ENCODE data around the gene GRIN3B.
"Not testable (repeated sequence)": the region's sequence is repeated elsewhere in the genome, so short reads cannot be mapped to it uniquely, and the experiment has no call there.

The GRIN3B gene

GRCh38 chr19:1015782-1016646, 15.8 kb downstream of the GRIN3B start:
- Histone ChIP-seq H3K4me1 (ENCODE audit: control insufficient read depth, insufficient read depth, low read length) (peaks cover 49% of the 10 kb centered on the region), H3K4me3 (ENCODE audit: low read length) (no peak overlapping the region), H3K27me3 (ENCODE audit: control insufficient read depth, insufficient read depth, low read length) (no peaks in the 10 kb centered on the region), H3K9ac (ENCODE audit: low read length) (peak overlapping the region; percentile 55), H3K36me3 (ENCODE audit: control insufficient read depth, insufficient read depth, low read length) (peaks cover 4% of the 10 kb centered on the region), H3K9me3 (ENCODE audit: control insufficient read depth, low read length) (no peaks in the 10 kb centered on the region)

GRCh38 chr19:1016647-1017114, 16.5 kb downstream of the GRIN3B start:
- peak overlapping the region; percentile 55 for H3K9ac ChIP-seq (ENCODE audit: low read length)
- peaks cover 4% of the 10 kb centered on the region for H3K36me3 ChIP-seq (ENCODE audit: control insufficient read depth, insufficient read depth, low read length)

GRCh38 chr19:1017115-1017905, 17.1 kb downstream of the GRIN3B start:
- peak overlapping the region; percentile 55 for H3K9ac ChIP-seq (ENCODE audit: low read length)
- H3K4me3 ChIP-seq (ENCODE audit: low read length), result peak overlapping the region; percentile 8

More at GRCh38 chr19:1016647-1017114, 16.5 kb downstream of the GRIN3B start:
- H3K27me3 ChIP-seq (ENCODE audit: control insufficient read depth, insufficient read depth, low read length), result no peaks in the 10 kb centered on the region
- H3K4me3 ChIP-seq (ENCODE audit: low read length), result peak overlapping the region; percentile 8
- H3K4me1 ChIP-seq (ENCODE audit: control insufficient read depth, insufficient read depth, low read length), result peaks cover 55% of the 10 kb centered on the region
- no peaks in the 10 kb centered on the region for H3K9me3 ChIP-seq (ENCODE audit: control insufficient read depth, low read length)

GRCh38 chr19:1017906-1018305, 17.7 kb downstream of the GRIN3B start:
- Histone ChIP-seq H3K4me1 (ENCODE audit: control insufficient read depth, insufficient read depth, low read length) (peaks cover 57% of the 10 kb centered on the region), H3K27me3 (ENCODE audit: control insufficient read depth, insufficient read depth, low read length) (no peaks in the 10 kb centered on the region), H3K36me3 (ENCODE audit: control insufficient read depth, insufficient read depth, low read length) (peaks cover 4% of the 10 kb centered on the region), H3K9me3 (ENCODE audit: control insufficient read depth, low read length) (no peaks in the 10 kb centered on the region), H3K4me3 (ENCODE audit: low read length) (no peak overlapping the region), H3K9ac (ENCODE audit: low read length) (peak overlapping the region; percentile 55)

More at GRCh38 chr19:1017115-1017905, 17.1 kb downstream of the GRIN3B start:
- peaks cover 57% of the 10 kb centered on the region for H3K4me1 ChIP-seq (ENCODE audit: control insufficient read depth, insufficient read depth, low read length)
- H3K9me3 ChIP-seq (ENCODE audit: control insufficient read depth, low read length), result no peaks in the 10 kb centered on the region
- no peaks in the 10 kb centered on the region for H3K27me3 ChIP-seq (ENCODE audit: control insufficient read depth, insufficient read depth, low read length)
- H3K36me3 ChIP-seq (ENCODE audit: control insufficient read depth, insufficient read depth, low read length), result peaks cover 4% of the 10 kb centered on the region

- peak overlapping the region; percentile 55 for H3K9ac ChIP-seq (ENCODE audit: low read length)
Observed at GRCh38 chr19:1018393-1018792, 18.2 kb downstream of the GRIN3B start.

GRCh38 chr19:1018932-1019615, 18.9 kb downstream of the GRIN3B start:
- H3K36me3 ChIP-seq (ENCODE audit: control insufficient read depth, insufficient read depth, low read length), result no peaks in the 10 kb centered on the region
- H3K27me3 ChIP-seq (ENCODE audit: control insufficient read depth, insufficient read depth, low read length), result no peaks in the 10 kb centered on the region
- no peaks in the 10 kb centered on the region for H3K9me3 ChIP-seq (ENCODE audit: control insufficient read depth, low read length)
- peaks cover 57% of the 10 kb centered on the region for H3K4me1 ChIP-seq (ENCODE audit: control insufficient read depth, insufficient read depth, low read length)
- peak overlapping the region; percentile 89 for H3K9ac ChIP-seq (ENCODE audit: low read length)
- H3K4me3 ChIP-seq (ENCODE audit: low read length), result peak overlapping the region; percentile 82

More at GRCh38 chr19:1018393-1018792, 18.2 kb downstream of the GRIN3B start:
- Histone ChIP-seq H3K36me3 (ENCODE audit: control insufficient read depth, insufficient read depth, low read length) (peaks cover 4% of the 10 kb centered on the region), H3K27me3 (ENCODE audit: control insufficient read depth, insufficient read depth, low read length) (no peaks in the 10 kb centered on the region), H3K4me3 (ENCODE audit: low read length) (no peak overlapping the region), H3K9me3 (ENCODE audit: control insufficient read depth, low read length) (no peaks in the 10 kb centered on the region), H3K4me1 (ENCODE audit: control insufficient read depth, insufficient read depth, low read length) (peaks cover 57% of the 10 kb centered on the region)

GRCh38 chr19:1019616-1019961, 19.4 kb downstream of the GRIN3B start:
- Histone ChIP-seq H3K4me1 (ENCODE audit: control insufficient read depth, insufficient read depth, low read length) (peaks cover 57% of the 10 kb centered on the region), H3K36me3 (ENCODE audit: control insufficient read depth, insufficient read depth, low read length) (no peaks in the 10 kb centered on the region), H3K9ac (ENCODE audit: low read length) (peak overlapping the region; percentile 89)

GRCh38 chr19:1019980-1020867, 20.0 kb downstream of the GRIN3B start:
- H3K9ac ChIP-seq (ENCODE audit: low read length), result peak overlapping the region; percentile 89
- H3K4me3 ChIP-seq (ENCODE audit: low read length), result peak overlapping the region; percentile 82
- no peaks in the 10 kb centered on the region for H3K9me3 ChIP-seq (ENCODE audit: control insufficient read depth, low read length)
- H3K4me1 ChIP-seq (ENCODE audit: control insufficient read depth, insufficient read depth, low read length), result peaks cover 57% of the 10 kb centered on the region
- no peaks in the 10 kb centered on the region for H3K36me3 ChIP-seq (ENCODE audit: control insufficient read depth, insufficient read depth, low read length)
- H3K27me3 ChIP-seq (ENCODE audit: control insufficient read depth, insufficient read depth, low read length), result no peaks in the 10 kb centered on the region

More at GRCh38 chr19:1019616-1019961, 19.4 kb downstream of the GRIN3B start:
- no peaks in the 10 kb centered on the region for H3K27me3 ChIP-seq (ENCODE audit: control insufficient read depth, insufficient read depth, low read length)
- peak overlapping the region; percentile 82 for H3K4me3 ChIP-seq (ENCODE audit: low read length)
- H3K9me3 ChIP-seq (ENCODE audit: control insufficient read depth, low read length), result no peaks in the 10 kb centered on the region

GRCh38 chr19:1020868-1021425, 20.7 kb downstream of the GRIN3B start, which contains the start of gene TMEM259:
Gene TMEM259 (minus strand): TSS chr19:1021123. CDS start chr19:1020996, 127 bp downstream.
- Histone ChIP-seq H3K27me3 (ENCODE audit: control insufficient read depth, insufficient read depth, low read length) (no peaks in the 10 kb centered on the region), H3K9me3 (ENCODE audit: control insufficient read depth, low read length) (no peaks in the 10 kb centered on the region), H3K36me3 (ENCODE audit: control insufficient read depth, insufficient read depth, low read length) (no peaks in the 10 kb centered on the region), H3K4me1 (ENCODE audit: control insufficient read depth, insufficient read depth, low read length) (peaks cover 52% of the 10 kb centered on the region), H3K4me3 (ENCODE audit: low read length) (peak within 1 kb of the TSS; percentile 82), H3K9ac (ENCODE audit: low read length) (peak within 1 kb of the TSS; percentile 89)

GRCh38 chr19:1023883-1024188, 23.6 kb downstream of the GRIN3B start:
- not testable (repeated sequence) for H3K9ac ChIP-seq (ENCODE audit: low read length); H3K4me3 ChIP-seq (ENCODE audit: low read length); H3K9me3 ChIP-seq (ENCODE audit: control insufficient read depth, low read length); H3K36me3 ChIP-seq (ENCODE audit: control insufficient read depth, insufficient read depth, low read length); H3K27me3 ChIP-seq (ENCODE audit: control insufficient read depth, insufficient read depth, low read length)
- peaks cover 35% of the 10 kb centered on the region for H3K4me1 ChIP-seq (ENCODE audit: control insufficient read depth, insufficient read depth, low read length)

GRCh38 chr19:1025080-1025479, 24.9 kb downstream of the GRIN3B start:
- not testable (repeated sequence) for H3K9me3 ChIP-seq (ENCODE audit: control insufficient read depth, low read length); H3K27me3 ChIP-seq (ENCODE audit: control insufficient read depth, insufficient read depth, low read length); H3K4me3 ChIP-seq (ENCODE audit: low read length); H3K9ac ChIP-seq (ENCODE audit: low read length); H3K36me3 ChIP-seq (ENCODE audit: control insufficient read depth, insufficient read depth, low read length)
- H3K4me1 ChIP-seq (ENCODE audit: control insufficient read depth, insufficient read depth, low read length), result peaks cover 28% of the 10 kb centered on the region
